Right ventricle myocardium inferior (tissue), 1 donor: ENCODE data around the gene N4BP2L2. TPM values are rescaled to one million over a fixed set of nuclear protein-coding genes. Genes with fewer than 3 reads are reported as not detected.

Source experiments
- ATAC-seq: fragments of 200-7000 bp; cut with Tn5 transposase; one replicate; pipeline ENCODE4 v1.9.1; 2020; ENCODE audit warnings: mild to moderate bottlenecking, moderate library complexity
- DNase-seq: peaks from one replicate; pipeline ENCODE4 v3.0.0; 2021; ENCODE audit errors: missing footprints
- intact Hi-C: fragments of 100-400 bp; cut with DNase I; formaldehyde crosslinking; loops from one replicate; pipeline ENCODE4 v1.11.0; 2022
- total RNA-seq: library from RNA; stranded (reverse); fragmentation: NEBNext Ultra II Directional; extraction: Animal tissue kit (Norgen Biotek cat#: 25700); gene quantifications from one replicate; pipeline ENCODE4 v1.2.1, GENCODE V29; 2021
- donor health status: DM: no; HTN: yes; CAD: no; lungs with severe emphysema.

N4BP2L2 gene
- total RNA-seq, 1 donor from 2014 or later, result 115 TPM

- ATAC-seq, result no peak
- no peak for DNase-seq
- intact Hi-C loops, result no loop called here
These were observed 99.7 kb downstream of the N4BP2L2 start for GRCh38 chr13:32438871-32439270.

- DNase-seq (no peak), ATAC-seq (no peak)
- intact Hi-C loops, result no loop called here
These were observed 105.7 kb downstream of the N4BP2L2 start for GRCh38 chr13:32432856-32433255.

- ATAC-seq (no peak), DNase-seq (no peak)
- intact Hi-C loops, result no loop called here
These were observed 107.2 kb downstream of the N4BP2L2 start for GRCh38 chr13:32431361-32431760.

DNA sequence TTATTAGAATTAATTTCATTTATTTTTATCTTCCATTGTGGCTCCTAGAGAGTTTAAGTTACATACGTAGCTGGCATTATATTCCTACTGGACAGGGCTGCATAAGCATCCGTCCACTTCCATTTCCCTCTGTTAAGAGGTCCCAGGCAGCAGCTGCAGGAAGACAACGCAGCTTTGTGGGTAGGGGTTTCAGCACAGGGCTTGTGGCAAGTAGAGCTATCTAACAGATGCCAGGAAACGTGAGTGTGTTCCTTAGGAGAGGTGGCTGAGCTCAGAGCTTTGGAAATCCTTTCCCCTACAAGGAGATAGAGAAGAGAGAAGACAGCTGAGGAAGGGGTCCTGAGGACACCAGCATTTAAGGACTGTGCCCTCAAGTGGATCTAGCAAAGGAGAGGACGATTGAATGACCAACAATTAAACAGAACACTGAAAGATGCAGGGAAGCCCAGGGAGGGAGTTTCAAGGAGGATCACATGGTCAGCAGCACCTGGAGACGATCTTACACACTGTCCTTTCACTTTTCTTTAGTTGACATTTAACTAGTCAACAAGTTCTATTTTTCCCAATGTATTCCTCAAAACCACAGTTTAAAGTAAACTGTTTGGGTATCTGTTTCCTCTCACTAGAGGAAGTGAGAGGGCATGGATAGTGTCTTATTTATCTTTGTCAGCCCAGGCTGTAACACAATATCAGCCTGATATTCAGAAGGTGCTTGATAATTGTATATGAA is 108.4 kb downstream of the N4BP2L2 start:
- intact Hi-C loops, result no loop called here
- no peak for DNase-seq
- no peak for ATAC-seq

- DNase-seq, result no peak
- ATAC-seq, result no peak
- intact Hi-C loops, result loop anchor here (5.0 kb wide), 2 partner anchors 108 to 117 kb away; partner anchors contain the start of gene N4BP2L2
These were observed 109.1 kb downstream of the N4BP2L2 start for GRCh38 chr13:32429433-32429909.

DNA sequence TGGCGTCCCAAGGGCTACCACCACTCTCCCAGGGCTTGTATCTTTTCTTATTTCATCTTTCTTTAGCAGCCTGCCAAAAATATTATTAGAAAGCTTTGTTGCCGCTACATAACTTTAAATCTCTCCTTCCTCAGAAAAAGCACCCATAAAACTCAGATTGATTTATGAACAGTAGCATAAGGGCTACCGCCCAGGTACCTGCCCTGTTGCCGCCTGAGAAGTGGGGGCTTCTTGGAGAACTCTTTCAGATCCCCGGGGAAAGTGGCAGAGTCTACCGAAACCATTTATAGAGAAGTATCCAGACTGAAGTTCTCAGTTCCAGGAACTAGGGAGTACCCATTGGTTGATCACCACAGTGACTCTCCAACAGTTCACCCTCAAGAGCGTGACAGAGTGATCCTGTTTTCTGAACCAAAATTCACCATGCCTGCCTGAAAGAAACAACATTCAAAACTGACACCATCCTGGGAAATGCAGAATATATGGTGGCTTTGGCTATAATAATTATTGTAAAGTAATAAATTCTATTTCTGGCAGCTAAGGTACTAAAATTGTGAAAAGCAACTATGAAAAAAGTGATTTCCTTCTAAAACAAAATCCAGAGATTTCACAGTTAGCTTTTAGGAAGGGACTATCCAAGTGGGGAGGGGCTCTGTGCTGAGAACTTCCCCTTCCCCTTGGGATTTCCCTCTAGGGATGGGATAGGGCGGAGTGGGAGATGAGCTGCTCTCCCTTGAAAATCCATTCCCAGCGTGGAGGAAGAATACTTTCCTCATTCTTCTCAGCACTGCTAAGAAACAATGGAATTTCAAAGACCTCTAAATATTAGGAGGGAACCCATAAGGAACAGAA is 109.8 kb downstream of the N4BP2L2 start:
- intact Hi-C loops, result loop anchor here (5.0 kb wide), 2 partner anchors 108 to 117 kb away; partner anchors contain the start of gene N4BP2L2
- ATAC-seq, result no peak
- DNase-seq, result no peak

DNA sequence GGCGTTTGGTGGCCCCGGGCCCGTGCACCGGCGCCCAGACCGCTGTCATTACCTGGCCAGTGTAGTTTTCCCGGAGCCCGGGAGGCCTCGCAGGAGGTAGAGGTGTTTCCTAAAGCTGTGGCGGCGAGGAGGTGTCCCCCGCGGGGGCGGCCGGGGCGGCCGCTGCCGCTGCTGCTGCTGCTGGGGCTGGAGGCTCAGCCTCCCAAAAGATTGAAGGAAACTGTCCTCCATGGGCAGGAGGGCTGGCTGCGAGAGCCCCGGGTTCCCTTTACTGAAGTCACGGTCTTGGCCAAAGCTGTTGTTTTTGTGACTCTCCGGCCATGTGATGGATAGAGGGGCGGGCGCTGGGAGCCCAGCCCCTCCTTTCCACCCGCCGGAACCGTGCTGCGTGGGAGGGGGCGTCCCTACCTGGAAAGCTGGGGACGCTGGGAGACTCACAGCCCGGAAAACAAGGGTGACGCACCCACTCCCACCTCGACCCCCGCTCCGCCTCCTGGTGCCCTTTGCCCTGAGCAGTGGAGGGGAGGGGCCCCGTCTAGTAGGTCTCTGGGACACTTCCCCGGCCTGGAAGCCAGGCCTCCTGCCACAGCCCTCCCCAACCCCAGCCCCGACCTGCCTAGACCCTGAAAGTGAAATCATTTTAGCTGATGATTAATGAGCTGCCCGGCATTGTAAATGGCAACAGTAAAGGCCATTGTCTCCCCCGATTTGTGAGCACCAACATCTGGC is 110.6 kb downstream of the N4BP2L2 start, which contains the start of gene N4BP2L1:
N4BP2L1 (minus strand) TSS at position 279 of the 729 bp plus-strand sequence; CDS start at position 231, 48 bp downstream.
- intact Hi-C loops, result loop anchor here (5.0 kb wide), 2 partner anchors 109 to 116 kb away; partner anchors contain the start of gene N4BP2L2
- peak; percentile 77 for ATAC-seq
- peak; percentile 82 for DNase-seq

DNA sequence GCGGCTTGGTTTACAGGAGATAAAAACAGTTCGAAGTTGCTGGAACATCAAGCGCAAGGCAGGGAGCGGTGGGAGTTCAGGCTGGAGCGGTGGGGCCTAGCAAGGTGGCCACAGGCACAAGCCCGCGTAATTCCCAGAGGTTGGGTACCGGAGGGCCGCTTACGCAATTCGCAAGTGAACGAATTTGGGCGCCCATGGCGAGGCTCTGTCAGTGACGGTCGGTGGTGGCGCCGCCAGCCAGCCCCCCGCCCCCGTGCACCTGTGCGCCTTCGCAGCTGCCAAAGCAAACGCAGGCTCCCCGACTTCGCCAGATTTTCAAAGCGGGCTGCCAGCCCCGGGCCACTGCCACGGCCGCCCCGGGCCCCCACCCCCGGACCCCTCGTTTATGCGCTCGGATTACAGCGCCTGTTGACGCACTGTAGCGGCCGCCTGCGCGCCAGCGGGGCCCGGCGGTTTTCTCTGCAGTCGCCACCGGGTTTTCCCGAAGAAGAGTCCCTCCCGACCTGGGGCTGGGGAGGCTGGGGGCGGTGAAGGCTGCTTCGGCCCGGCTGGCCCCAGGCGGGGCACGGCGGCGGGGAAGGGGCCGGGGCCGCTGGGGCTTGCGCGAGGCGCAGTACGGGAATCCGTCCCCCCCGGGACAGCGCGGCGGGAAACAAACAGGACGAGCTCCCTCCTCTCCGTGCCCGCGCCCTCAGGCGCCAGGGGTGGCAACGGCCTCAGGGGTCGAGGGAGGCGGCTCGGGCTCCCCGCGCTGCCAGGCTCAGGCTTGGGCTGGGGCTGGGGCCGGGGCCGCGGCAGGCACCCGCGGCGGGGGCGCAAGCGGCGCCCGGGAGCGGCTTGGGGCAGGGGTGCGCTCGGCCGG is 111.4 kb downstream of the N4BP2L2 start:
- DNase-seq (peak; percentile 72), ATAC-seq (peak; percentile 32)
- intact Hi-C loops, result loop anchor here (5.0 kb wide), 2 partner anchors 110 to 115 kb away; partner anchors contain the start of gene N4BP2L2

DNA sequence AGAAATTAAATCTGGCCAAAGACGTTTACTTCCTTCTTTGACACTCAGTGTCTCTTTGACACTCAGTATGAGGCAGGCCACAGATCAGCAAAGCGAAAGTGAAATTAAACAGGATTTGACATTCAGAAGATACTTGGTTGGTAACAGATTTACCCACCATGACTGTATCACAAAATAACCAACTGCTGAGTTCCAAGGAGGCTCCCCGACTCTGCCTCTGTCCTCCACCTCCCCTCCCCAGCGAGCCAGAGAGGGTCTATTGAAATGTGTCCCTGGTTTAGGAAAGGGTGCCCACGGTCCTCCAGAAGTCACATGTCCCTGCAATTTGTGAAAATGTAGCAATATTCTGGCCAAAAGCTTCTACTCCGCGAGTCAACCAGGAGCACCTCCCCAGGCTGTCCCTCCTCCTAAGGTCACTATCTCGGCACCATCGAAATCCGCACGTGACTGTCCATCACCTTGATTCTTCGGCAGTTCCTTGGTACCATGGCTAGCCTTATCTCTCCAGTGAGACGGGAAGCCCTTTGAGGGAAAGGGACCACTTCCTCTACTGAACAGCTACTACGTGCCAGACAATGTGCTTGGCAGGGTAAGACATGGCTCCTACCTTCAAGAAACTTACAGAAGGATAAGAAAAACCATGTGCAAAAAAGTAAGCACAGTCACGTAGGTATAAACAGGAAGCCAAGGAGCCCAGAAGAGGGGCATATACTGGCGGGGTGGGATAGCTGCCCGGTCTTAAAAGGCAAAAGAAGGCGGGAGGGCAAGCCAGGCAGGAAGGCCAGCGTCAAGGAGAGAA is 112.2 kb downstream of the N4BP2L2 start:
- ATAC-seq (peak; percentile 24), DNase-seq (peak; percentile 53)
- intact Hi-C loops, result loop anchor here (5.0 kb wide), 2 partner anchors 111 to 114 kb away; partner anchors contain the start of gene N4BP2L2

DNA sequence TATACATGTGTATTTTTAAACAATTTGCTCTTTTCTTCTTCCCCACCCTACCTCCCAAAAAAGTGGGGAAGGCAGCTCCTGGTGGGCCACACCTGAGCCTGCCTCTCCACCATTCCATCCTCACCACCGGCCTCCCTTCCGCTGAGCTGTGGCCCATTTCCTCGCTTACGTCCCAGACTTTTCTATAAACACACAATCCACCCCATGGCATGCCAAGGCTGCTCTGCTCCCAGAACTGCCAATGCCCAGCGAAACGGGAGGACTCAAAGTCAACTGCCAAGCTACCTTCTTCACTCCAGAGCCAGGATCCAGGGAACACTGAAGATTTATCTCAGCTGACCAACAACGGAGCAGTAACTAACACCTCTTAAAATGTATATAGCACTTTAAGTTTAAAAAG is 113.4 kb downstream of the N4BP2L2 start:
- no peak for ATAC-seq
- intact Hi-C loops, result loop anchor here (5.0 kb wide), 2 partner anchors 112 to 113 kb away; partner anchors contain the start of gene N4BP2L2
- DNase-seq, result no peak

DNA sequence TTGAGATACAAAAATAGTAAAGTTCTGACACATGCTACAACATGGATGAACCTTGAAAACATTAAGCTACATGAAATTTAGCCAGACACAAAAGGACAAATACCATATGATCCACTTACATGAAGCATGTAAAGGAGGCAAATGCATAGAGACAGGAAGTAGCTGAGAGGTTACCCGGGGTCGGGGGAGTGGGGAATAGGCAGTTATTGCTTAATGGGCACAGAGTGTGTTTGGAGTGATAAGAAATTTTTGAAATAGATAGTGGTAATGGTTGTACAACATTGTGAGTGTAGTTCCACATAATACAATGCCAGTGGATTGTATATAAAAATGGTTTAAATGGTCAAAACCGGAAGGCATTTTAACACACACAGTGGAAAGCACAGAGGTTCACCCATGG is 115.0 kb downstream of the N4BP2L2 start:
- DNase-seq (no peak), ATAC-seq (no peak)
- intact Hi-C loops, result no loop called here

GRCh38 chr13:32419862-32420261 is 118.7 kb downstream of the N4BP2L2 start:
- ATAC-seq (no peak), DNase-seq (no peak)
- intact Hi-C loops, result no loop called here

DNA sequence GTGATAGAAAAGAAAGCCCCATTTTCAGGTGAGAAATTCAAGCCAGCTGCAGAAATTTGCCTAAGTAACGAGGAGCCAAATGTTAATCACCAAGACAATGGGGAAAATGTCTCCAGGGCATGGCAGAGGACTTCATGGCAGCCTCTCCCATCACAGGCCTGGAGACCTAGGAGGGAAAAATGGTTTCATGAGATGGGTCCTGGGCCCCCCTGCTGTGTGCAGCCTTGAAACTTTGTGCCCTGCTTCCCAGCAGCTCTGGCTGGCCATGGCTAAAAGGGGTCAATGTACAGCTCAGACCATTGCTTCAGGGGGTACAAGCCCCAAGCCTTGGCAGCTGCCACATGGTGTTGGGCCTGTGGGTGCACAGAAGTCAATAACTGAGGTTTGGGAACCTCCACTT is 120.6 kb downstream of the N4BP2L2 start:
- ATAC-seq, result no peak
- DNase-seq, result no peak
- intact Hi-C loops, result no loop called here

GRCh38 chr13:32415019-32415418 is 123.6 kb downstream of the N4BP2L2 start:
- DNase-seq (peak; percentile 34), ATAC-seq (no peak)
- intact Hi-C loops, result no loop called here

- intact Hi-C loops, result no loop called here
- ATAC-seq (no peak), DNase-seq (no peak)
These were observed 124.0 kb downstream of the N4BP2L2 start for GRCh38 chr13:32414580-32414979.

GRCh38 chr13:32413284-32413683 is 125.3 kb downstream of the N4BP2L2 start:
- ATAC-seq (no peak), DNase-seq (no peak)
- intact Hi-C loops, result no loop called here
